SK-N-SH treated with all-trans-retinoic acid at 6 μM for 48 hours (cell line): ENCODE results near the gene TBC1D9.

Experiments
- ATAC-seq: fragments of 200-7000 bp; cut with Tn5 transposase; 3 replicates; pipeline ENCODE4 v1.9.1; 2020; ENCODE audit warnings: mild to moderate bottlenecking, moderate library complexity
- ARNTL ChIP-seq: fragments of 450-650 bp; formaldehyde crosslinking; IDR thresholded peaks from 2 replicates; pipeline ENCODE4 v1.5.0; 2020; ENCODE audit warnings: low read depth, mild to moderate bottlenecking, moderate library complexity, borderline replicate concordance
- BACH2 ChIP-seq: fragments of 250-450 bp; sonication (Bioruptor Pico); IDR thresholded peaks from 2 replicates; pipeline ENCODE4 v1.9.0; 2021; ENCODE audit warnings: mild to moderate bottlenecking, borderline replicate concordance
- CREB5 ChIP-seq: fragments of 250-450 bp; sonication (Bioruptor Pico); IDR thresholded peaks from 2 replicates; pipeline ENCODE4 v1.5.1; 2020; ENCODE audit warnings: low read depth, mild to moderate bottlenecking, moderate library complexity
- CSDC2 ChIP-seq: fragments of 250-450 bp; sonication (Bioruptor Pico); IDR thresholded peaks from 2 replicates; pipeline ENCODE4 v1.5.0; 2020; ENCODE audit warnings: mild to moderate bottlenecking, moderate library complexity
- ESRRG ChIP-seq: fragments of 250-450 bp; sonication (Bioruptor Pico); IDR thresholded peaks from 2 replicates; pipeline ENCODE4 v1.6.1; 2021; ENCODE audit warnings: mild to moderate bottlenecking
- GLIS3 ChIP-seq: fragments of 250-450 bp; sonication (Bioruptor Pico); IDR thresholded peaks from 2 replicates; pipeline ENCODE4 v1.5.0; 2020; ENCODE audit warnings: mild to moderate bottlenecking, moderate library complexity
- OSR1 ChIP-seq: fragments of 250-450 bp; sonication (Bioruptor Pico); IDR thresholded peaks from 2 replicates; pipeline ENCODE4 v1.8.0; 2022; ENCODE audit warnings: moderate library complexity, mild to moderate bottlenecking, inconsistent platforms
- PPARA ChIP-seq: fragments of 250-450 bp; sonication (Bioruptor Pico); IDR thresholded peaks from 2 replicates; pipeline ENCODE4 v1.5.0; 2020; ENCODE audit warnings: mild to moderate bottlenecking, borderline replicate concordance
- RARB ChIP-seq: fragments of 250-450 bp; sonication (Bioruptor Pico); IDR thresholded peaks from 2 replicates; pipeline ENCODE4 v1.8.0; 2021; ENCODE audit warnings: mild to moderate bottlenecking, moderate library complexity
- SNAI2 ChIP-seq: fragments of 250-450 bp; sonication (Bioruptor Pico); IDR thresholded peaks from 2 replicates; pipeline ENCODE4 v1.5.0; 2020; ENCODE audit warnings: mild to moderate bottlenecking, moderate library complexity
- TCF4 ChIP-seq: fragments of 250-450 bp; sonication (Bioruptor Pico); IDR thresholded peaks from 2 replicates; pipeline ENCODE4 v1.8.0; 2021; ENCODE audit warnings: mild to moderate bottlenecking, moderate library complexity, borderline replicate concordance
- TOX ChIP-seq: fragments of 250-450 bp; sonication (Bioruptor Pico); IDR thresholded peaks from 2 replicates; pipeline ENCODE4 v1.8.0; 2021; ENCODE audit warnings: mild to moderate bottlenecking, moderate library complexity, borderline replicate concordance
- ZC3H10 ChIP-seq: fragments of 250-450 bp; sonication (Bioruptor Pico); IDR thresholded peaks from 2 replicates; pipeline ENCODE4 v1.5.1; 2021; ENCODE audit warnings: mild to moderate bottlenecking, moderate library complexity
- ZFP3 ChIP-seq: fragments of 250-450 bp; sonication (Bioruptor Pico); IDR thresholded peaks from 2 replicates; pipeline ENCODE4 v1.5.0; 2020; ENCODE audit warnings: mild to moderate bottlenecking, moderate library complexity
- ZNF565 ChIP-seq: fragments of 450-650 bp; formaldehyde crosslinking; conservative IDR thresholded peaks from 2 replicates; pipeline ENCODE4 v1.5.0; 2020; ENCODE audit warnings: low read depth, mild to moderate bottlenecking, moderate library complexity
- ZNF70 ChIP-seq: fragments of 450-650 bp; formaldehyde crosslinking; IDR thresholded peaks from 2 replicates; pipeline ENCODE4 v1.5.0; 2020; ENCODE audit warnings: mild to moderate bottlenecking, moderate library complexity
- ZNF8 ChIP-seq: fragments of 450-650 bp; formaldehyde crosslinking; IDR thresholded peaks from 2 replicates; pipeline ENCODE4 v1.5.0; 2020; ENCODE audit warnings: mild to moderate bottlenecking, moderate library complexity
- TF ChIP-seq, protein P1 (sequence below): fragments of 250-450 bp; sonication (Bioruptor Pico); IDR thresholded peaks from 2 replicates; pipeline ENCODE4 v1.8.0; 2021; ENCODE audit warnings: low read depth, mild to moderate bottlenecking, moderate library complexity, borderline replicate concordance
- TF ChIP-seq, protein P2 (sequence below): fragments of 250-450 bp; sonication (Bioruptor Pico); IDR thresholded peaks from 2 replicates; pipeline ENCODE4 v1.5.0; 2020; ENCODE audit warnings: mild to moderate bottlenecking, moderate library complexity
- TF ChIP-seq, protein P3 (sequence below): fragments of 250-450 bp; sonication (Bioruptor Pico); IDR thresholded peaks from 2 replicates; pipeline ENCODE4 v1.5.1; 2021; ENCODE audit warnings: mild to moderate bottlenecking, moderate library complexity

Gene TBC1D9

DNA sequence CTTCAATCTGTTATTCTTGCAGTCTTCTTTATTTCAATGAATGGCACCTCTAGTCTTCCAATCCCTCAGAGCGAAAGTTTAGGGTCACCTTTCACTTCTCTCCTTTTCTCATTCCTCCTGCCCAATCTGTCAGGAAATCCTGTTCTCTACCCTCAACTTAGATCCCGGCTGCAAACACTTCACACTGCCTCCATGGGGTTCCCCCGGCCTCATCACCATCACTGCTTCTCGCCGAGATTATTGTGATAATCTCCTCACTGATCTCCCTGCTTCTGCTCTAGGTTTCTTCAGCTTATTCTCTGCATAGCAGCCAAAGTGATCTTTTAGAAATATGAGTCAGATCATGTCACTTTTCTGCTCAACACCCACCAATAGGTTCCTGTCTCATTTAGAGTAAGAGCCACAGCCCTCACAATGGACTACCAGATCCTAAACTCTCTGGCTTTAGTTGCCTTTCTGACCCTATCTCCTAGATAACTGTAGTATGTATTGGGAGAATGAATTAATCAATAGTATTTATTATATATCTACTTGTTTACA lies 43.6 kb upstream of the TBC1D9 start:
- TF ChIP-seq SNAI2 (CRISPR knock-in tag), result no peak
- TF ChIP-seq ESRRG (CRISPR knock-in tag), result no peak
- no peak for ATAC-seq

DNA sequence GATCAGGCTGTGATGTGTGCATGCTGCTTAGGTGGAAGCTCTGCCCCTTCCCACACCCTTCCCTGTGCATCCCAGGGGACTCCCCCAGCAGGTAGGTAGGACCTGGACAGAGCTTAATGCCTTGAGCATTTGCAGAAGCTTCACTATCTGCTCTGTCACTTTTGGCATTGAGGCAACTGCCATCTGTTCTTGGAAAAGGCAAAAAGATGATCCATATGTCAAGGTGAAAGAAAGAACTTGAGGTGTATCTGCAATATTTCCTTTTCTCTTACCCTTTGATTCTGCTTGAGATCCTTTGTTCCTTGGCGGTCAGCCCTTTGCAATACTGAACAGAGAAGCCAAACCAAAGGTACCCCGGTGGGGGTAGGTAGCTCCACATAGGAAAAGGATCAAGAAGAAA lies 37.1 kb upstream of the TBC1D9 start:
- TF ChIP-seq, protein P1, sequence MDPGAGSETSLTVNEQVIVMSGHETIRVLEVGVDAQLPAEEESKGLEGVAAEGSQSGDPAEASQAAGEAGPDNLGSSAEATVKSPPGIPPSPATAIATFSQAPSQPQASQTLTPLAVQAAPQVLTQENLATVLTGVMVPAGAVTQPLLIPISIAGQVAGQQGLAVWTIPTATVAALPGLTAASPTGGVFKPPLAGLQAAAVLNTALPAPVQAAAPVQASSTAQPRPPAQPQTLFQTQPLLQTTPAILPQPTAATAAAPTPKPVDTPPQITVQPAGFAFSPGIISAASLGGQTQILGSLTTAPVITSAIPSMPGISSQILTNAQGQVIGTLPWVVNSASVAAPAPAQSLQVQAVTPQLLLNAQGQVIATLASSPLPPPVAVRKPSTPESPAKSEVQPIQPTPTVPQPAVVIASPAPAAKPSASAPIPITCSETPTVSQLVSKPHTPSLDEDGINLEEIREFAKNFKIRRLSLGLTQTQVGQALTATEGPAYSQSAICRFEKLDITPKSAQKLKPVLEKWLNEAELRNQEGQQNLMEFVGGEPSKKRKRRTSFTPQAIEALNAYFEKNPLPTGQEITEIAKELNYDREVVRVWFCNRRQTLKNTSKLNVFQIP (CRISPR knock-in tag), result no peak
- TF ChIP-seq GLIS3 (CRISPR knock-in tag) (no peak), CSDC2 (no peak), ZFP3 (no peak), OSR1 (CRISPR knock-in tag) (no peak), ZNF70 (CRISPR knock-in tag) (no peak), ZNF565 (no peak), SNAI2 (CRISPR knock-in tag) (no peak)
- TF ChIP-seq, protein P2, sequence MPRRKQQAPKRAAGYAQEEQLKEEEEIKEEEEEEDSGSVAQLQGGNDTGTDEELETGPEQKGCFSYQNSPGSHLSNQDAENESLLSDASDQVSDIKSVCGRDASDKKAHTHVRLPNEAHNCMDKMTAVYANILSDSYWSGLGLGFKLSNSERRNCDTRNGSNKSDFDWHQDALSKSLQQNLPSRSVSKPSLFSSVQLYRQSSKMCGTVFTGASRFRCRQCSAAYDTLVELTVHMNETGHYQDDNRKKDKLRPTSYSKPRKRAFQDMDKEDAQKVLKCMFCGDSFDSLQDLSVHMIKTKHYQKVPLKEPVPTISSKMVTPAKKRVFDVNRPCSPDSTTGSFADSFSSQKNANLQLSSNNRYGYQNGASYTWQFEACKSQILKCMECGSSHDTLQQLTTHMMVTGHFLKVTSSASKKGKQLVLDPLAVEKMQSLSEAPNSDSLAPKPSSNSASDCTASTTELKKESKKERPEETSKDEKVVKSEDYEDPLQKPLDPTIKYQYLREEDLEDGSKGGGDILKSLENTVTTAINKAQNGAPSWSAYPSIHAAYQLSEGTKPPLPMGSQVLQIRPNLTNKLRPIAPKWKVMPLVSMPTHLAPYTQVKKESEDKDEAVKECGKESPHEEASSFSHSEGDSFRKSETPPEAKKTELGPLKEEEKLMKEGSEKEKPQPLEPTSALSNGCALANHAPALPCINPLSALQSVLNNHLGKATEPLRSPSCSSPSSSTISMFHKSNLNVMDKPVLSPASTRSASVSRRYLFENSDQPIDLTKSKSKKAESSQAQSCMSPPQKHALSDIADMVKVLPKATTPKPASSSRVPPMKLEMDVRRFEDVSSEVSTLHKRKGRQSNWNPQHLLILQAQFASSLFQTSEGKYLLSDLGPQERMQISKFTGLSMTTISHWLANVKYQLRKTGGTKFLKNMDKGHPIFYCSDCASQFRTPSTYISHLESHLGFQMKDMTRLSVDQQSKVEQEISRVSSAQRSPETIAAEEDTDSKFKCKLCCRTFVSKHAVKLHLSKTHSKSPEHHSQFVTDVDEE (CRISPR knock-in tag), result no peak
- TF ChIP-seq, protein P3, sequence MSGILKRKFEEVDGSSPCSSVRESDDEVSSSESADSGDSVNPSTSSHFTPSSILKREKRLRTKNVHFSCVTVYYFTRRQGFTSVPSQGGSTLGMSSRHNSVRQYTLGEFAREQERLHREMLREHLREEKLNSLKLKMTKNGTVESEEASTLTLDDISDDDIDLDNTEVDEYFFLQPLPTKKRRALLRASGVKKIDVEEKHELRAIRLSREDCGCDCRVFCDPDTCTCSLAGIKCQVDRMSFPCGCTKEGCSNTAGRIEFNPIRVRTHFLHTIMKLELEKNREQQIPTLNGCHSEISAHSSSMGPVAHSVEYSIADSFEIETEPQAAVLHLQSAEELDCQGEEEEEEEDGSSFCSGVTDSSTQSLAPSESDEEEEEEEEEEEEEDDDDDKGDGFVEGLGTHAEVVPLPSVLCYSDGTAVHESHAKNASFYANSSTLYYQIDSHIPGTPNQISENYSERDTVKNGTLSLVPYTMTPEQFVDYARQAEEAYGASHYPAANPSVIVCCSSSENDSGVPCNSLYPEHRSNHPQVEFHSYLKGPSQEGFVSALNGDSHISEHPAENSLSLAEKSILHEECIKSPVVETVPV (CRISPR knock-in tag), result no peak

GRCh38 chr4:140790765-140791164 lies 34.6 kb upstream of the TBC1D9 start:
- no peak for TF ChIP-seq TOX (CRISPR knock-in tag)
- TF ChIP-seq CREB5 (CRISPR knock-in tag), result no peak
- TF ChIP-seq ZNF8 (CRISPR knock-in tag), result no peak
- TF ChIP-seq BACH2, result no peak
- TF ChIP-seq ZC3H10 (CRISPR knock-in tag), result no peak
- no peak for TF ChIP-seq GLIS3 (CRISPR knock-in tag)
- TF ChIP-seq SNAI2 (CRISPR knock-in tag), result no peak
- TF ChIP-seq ZFP3, result no peak
- no peak for TF ChIP-seq PPARA
- TF ChIP-seq ZNF565, result no peak
- no peak for TF ChIP-seq RARB (CRISPR knock-in tag)
- TF ChIP-seq TCF4 (CRISPR knock-in tag), result no peak
- TF ChIP-seq, protein P2 (CRISPR knock-in tag), result no peak
- TF ChIP-seq ESRRG (CRISPR knock-in tag), result no peak
- TF ChIP-seq ARNTL, result no peak
- TF ChIP-seq ZNF70 (CRISPR knock-in tag), result no peak
- no peak for ATAC-seq

More for the DNA sequence above, 37.1 kb upstream of the TBC1D9 start:
- ATAC-seq, result no peak
